ENCODE data around the gene DTNBP1.

The DTNBP1 gene

DNA sequence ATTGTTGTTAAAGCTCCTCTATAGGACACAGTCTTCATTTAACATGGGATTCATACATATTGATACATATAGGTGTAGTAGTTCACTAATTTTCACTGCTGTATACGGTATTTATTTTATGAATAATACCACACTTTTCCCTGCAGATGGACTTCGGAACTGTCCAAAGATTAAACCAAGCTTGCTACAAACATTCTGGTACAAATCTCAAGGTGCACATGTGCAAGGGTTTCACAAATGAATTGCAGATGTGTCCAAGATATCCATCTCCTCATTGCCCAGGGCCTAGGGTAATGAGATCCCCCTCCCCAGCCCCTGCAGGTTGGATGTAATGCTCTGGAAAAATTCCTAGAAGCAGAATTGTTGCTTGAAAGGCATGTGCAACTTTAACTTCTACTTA lies 31.4 kb downstream of the DTNBP1 start:
- no peaks in the 10 kb centered on the region for H3K9me3 ChIP-seq (ENCODE audit: control insufficient read depth, insufficient read depth, low read depth, low read length)
- TF ChIP-seq, protein P1, sequence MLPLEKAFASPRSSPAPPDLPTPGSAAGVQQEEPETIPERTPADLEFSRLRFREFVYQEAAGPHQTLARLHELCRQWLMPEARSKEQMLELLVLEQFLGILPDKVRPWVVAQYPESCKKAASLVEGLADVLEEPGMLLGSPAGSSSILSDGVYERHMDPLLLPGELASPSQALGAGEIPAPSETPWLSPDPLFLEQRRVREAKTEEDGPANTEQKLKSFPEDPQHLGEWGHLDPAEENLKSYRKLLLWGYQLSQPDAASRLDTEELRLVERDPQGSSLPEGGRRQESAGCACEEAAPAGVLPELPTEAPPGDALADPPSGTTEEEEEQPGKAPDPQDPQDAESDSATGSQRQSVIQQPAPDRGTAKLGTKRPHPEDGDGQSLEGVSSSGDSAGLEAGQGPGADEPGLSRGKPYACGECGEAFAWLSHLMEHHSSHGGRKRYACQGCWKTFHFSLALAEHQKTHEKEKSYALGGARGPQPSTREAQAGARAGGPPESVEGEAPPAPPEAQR (tag by site-specific recombination; IDR thresholded peaks at IDR 0.05), result no peak
- TF ChIP-seq ZNF138 (tag by site-specific recombination; IDR thresholded peaks at IDR 0.05; ENCODE audit: borderline replicate concordance), result no peak
- no peak for TF ChIP-seq ZNF585B (tag by site-specific recombination; IDR thresholded peaks at IDR 0.05)
- no peak for TF ChIP-seq ZBTB8A (tag by site-specific recombination; IDR thresholded peaks at IDR 0.05)
- no peak for TF ChIP-seq ZNF776 (tag by site-specific recombination; IDR thresholded peaks at IDR 0.05; ENCODE audit: borderline replicate concordance)
- no peak for TF ChIP-seq HOXD13 (CRISPR knock-in tag; IDR thresholded peaks at IDR 0.05; ENCODE audit: borderline replicate concordance)
- TF ChIP-seq ZNF626 (tag by site-specific recombination; IDR thresholded peaks at IDR 0.05), result no peak
- TF ChIP-seq ZNF555 (tag by site-specific recombination; conservative IDR thresholded peaks at IDR 0.05), result no peak
- TF ChIP-seq ZNF426 (tag by site-specific recombination; IDR thresholded peaks at IDR 0.05), result no peak
- TF ChIP-seq ZNF223 (tag by site-specific recombination; IDR thresholded peaks at IDR 0.05), result no peak
- TF ChIP-seq, protein P2, sequence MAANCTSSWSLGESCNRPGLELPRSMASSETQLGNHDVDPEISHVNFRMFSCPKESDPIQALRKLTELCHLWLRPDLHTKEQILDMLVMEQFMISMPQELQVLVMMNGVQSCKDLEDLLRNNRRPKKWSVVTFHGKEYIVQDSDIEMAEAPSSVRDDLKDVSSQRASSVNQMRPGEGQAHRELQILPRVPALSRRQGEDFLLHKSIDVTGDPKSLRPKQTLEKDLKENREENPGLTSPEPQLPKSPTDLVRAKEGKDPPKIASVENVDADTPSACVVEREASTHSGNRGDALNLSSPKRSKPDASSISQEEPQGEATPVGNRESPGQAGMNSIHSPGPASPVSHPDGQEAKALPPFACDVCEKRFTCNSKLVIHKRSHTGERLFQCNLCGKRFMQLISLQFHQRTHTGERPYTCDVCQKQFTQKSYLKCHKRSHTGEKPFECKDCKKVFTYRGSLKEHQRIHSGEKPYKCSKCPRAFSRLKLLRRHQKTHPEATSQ (tag by site-specific recombination; IDR thresholded peaks at IDR 0.05), result no peak
- ChIA-PET POLR2A (no interaction called here), CTCF (interaction anchor here (1.4 kb wide), 1 partner anchor 9 kb away, joined by 7 read pairs; no protein-coding TSS in a partner anchor)
- H3K36me3 ChIP-seq (ENCODE audit: control insufficient read depth in 2 of 2, insufficient read depth in 1 of 2, low read length in 2 of 2), result peaks cover 0 to 5% of the 10 kb centered on the region in 2 experiments; a peak in 1 of 3 replicates
- no peak overlapping the region for H3K27ac ChIP-seq (ENCODE audit: extremely low read depth, low read depth, low read length)
- peaks cover 8% of the 10 kb centered on the region; the same call in 1 of the 2 replicates for H3K4me1 ChIP-seq (ENCODE audit: control insufficient read depth, insufficient read depth, low read length)
- no peak overlapping the region for H3K4me3 ChIP-seq (ENCODE audit: low read depth, low read length)

DNA sequence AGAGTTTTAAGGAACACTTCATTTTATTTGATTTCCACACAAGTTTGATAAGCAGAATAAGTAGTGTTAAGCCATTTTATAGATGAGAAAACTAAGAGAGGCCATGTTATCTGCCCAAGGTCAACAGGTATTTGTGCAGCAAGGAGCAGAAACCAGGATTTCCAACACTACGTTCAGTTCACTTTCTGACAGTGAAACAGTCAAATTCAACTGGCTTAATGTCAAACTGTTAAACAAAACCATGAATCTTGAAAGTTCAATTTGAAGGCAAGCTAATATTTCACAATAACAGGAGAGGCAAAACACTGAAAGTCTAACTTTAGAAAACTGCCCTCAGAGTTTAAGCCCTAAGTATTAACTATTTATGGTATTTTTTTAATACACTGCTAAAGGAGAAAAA lies 32.6 kb downstream of the DTNBP1 start:
- Histone ChIP-seq H3K27ac (ENCODE audit: extremely low read depth, low read depth, low read length) (no peak overlapping the region), H3K36me3 (ENCODE audit: control insufficient read depth in 2 of 2, insufficient read depth in 1 of 2, low read length in 2 of 2) (no peaks in the 10 kb centered on the region), H3K9me3 (ENCODE audit: control insufficient read depth, insufficient read depth, low read depth, low read length) (no peaks in the 10 kb centered on the region), H3K4me3 (ENCODE audit: low read depth, low read length) (no peak overlapping the region), H3K4me1 (ENCODE audit: control insufficient read depth, insufficient read depth, low read length) (peaks cover 13% of the 10 kb centered on the region; the same call in 1 of the 2 replicates)
- ChIA-PET POLR2A (no interaction called here), CTCF (interaction anchor here (0.6 kb wide), 1 partner anchor 553 kb away, joined by 3 read pairs; no protein-coding TSS in a partner anchor)
- TF ChIP-seq KLF9 (tag by site-specific recombination; IDR thresholded peaks at IDR 0.05; ENCODE audit: low read depth) (no peak), ZNF768 (tag by site-specific recombination; IDR thresholded peaks at IDR 0.05) (no peak), ZNF274 (IDR thresholded peaks at IDR 0.05; ENCODE audit: low read length) (no peak), ZNF274 (tag by site-specific recombination; IDR thresholded peaks at IDR 0.05; ENCODE audit: borderline replicate concordance) (no peak), ZNF626 (tag by site-specific recombination; IDR thresholded peaks at IDR 0.05) (no peak), ZNF157 (tag by site-specific recombination; IDR thresholded peaks at IDR 0.05) (no peak), ZNF280C (tag by site-specific recombination; IDR thresholded peaks at IDR 0.05) (no peak), ZNF514 (tag by site-specific recombination; IDR thresholded peaks at IDR 0.05) (no peak), HOXC10 (CRISPR knock-in tag; IDR thresholded peaks at IDR 0.05) (no peak), ZNF133 (tag by site-specific recombination; IDR thresholded peaks at IDR 0.05) (no peak), GLIS1 (tag by site-specific recombination; IDR thresholded peaks at IDR 0.05) (no peak), MEIS1 (CRISPR knock-in tag; IDR thresholded peaks at IDR 0.05; ENCODE audit: borderline replicate concordance) (no peak), PRDM2 (tag by site-specific recombination; IDR thresholded peaks at IDR 0.05; ENCODE audit: borderline replicate concordance) (no peak), SP7 (tag by site-specific recombination; IDR thresholded peaks at IDR 0.05) (no peak)
- TF ChIP-seq, protein P3, sequence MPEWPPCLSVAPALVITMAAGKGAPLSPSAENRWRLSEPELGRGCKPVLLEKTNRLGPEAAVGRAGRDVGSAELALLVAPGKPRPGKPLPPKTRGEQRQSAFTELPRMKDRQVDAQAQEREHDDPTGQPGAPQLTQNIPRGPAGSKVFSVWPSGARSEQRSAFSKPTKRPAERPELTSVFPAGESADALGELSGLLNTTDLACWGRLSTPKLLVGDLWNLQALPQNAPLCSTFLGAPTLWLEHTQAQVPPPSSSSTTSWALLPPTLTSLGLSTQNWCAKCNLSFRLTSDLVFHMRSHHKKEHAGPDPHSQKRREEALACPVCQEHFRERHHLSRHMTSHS (tag by site-specific recombination; IDR thresholded peaks at IDR 0.05), result no peak

All from HEK293 (cell line).